ENCODE results near the gene GLUD2. TPM values are rescaled to one million over a fixed set of nuclear protein-coding genes. Genes with fewer than 3 reads are reported as not detected.

Gene GLUD2
- total RNA-seq, 1 experiment from 2014 or later = 0.23 TPM

Other genes with a start within 250 kb of the GLUD2 start
- gene CT47B1, start 171.7 kb upstream of the GLUD2 start, total RNA-seq (2014; rRNA removed; shearing (Covaris generic)) = not detected in 2 replicates
- not detected in 2 replicates for gene CT47A11, start 110.5 kb upstream of the GLUD2 start, total RNA-seq (2014; rRNA removed; shearing (Covaris generic))
- gene CT47A10, start 105.6 kb upstream of the GLUD2 start, total RNA-seq (2014; rRNA removed; shearing (Covaris generic)) = not detected in 2 replicates
- not detected in 2 replicates for gene CT47A9, start 100.7 kb upstream of the GLUD2 start, total RNA-seq (2014; rRNA removed; shearing (Covaris generic))
- not detected in 2 replicates for gene CT47A8, start 95.9 kb upstream of the GLUD2 start, total RNA-seq (2014; rRNA removed; shearing (Covaris generic))
- gene CT47A7, start 91.0 kb upstream of the GLUD2 start, total RNA-seq (2014; rRNA removed; shearing (Covaris generic)) = not detected in 2 replicates
- gene CT47A6, start 86.1 kb upstream of the GLUD2 start, total RNA-seq (2014; rRNA removed; shearing (Covaris generic)) = not detected in 2 replicates
- gene CT47A5, start 81.3 kb upstream of the GLUD2 start, total RNA-seq (2014; rRNA removed; shearing (Covaris generic)) = not detected in 2 replicates
- not detected in 2 replicates for gene CT47A4, start 76.4 kb upstream of the GLUD2 start, total RNA-seq (2014; rRNA removed; shearing (Covaris generic))
- not detected in 2 replicates for gene CT47A3, start 71.5 kb upstream of the GLUD2 start, total RNA-seq (2014; rRNA removed; shearing (Covaris generic))
- gene CT47A2, start 66.7 kb upstream of the GLUD2 start, total RNA-seq (2014; rRNA removed; shearing (Covaris generic)) = not detected in 2 replicates
- not detected in 2 replicates for gene CT47A1, start 61.9 kb upstream of the GLUD2 start, total RNA-seq (2014; rRNA removed; shearing (Covaris generic))